Measurements from ENCODE around the gene CCDC144A. TPM values are rescaled to one million over a fixed set of nuclear protein-coding genes. Genes with fewer than 3 reads are reported as not detected.
"Not testable (repeated sequence)": the region's sequence is repeated elsewhere in the genome, so short reads cannot be mapped to it uniquely, and the experiment has no call there.

Gene CCDC144A
- total and polyA plus RNA-seq, 11 donors, result 0.31 to 4.4 (median 1.3) TPM; not detected in 1

- 5 to 9% (median 8%) methylated on average over 8 of the region's 8 CpGs for WGBS, 4 donors
These were observed 37.1 kb upstream of the CCDC144A start for GRCh38 chr17:16652847-16653366.

DNA sequence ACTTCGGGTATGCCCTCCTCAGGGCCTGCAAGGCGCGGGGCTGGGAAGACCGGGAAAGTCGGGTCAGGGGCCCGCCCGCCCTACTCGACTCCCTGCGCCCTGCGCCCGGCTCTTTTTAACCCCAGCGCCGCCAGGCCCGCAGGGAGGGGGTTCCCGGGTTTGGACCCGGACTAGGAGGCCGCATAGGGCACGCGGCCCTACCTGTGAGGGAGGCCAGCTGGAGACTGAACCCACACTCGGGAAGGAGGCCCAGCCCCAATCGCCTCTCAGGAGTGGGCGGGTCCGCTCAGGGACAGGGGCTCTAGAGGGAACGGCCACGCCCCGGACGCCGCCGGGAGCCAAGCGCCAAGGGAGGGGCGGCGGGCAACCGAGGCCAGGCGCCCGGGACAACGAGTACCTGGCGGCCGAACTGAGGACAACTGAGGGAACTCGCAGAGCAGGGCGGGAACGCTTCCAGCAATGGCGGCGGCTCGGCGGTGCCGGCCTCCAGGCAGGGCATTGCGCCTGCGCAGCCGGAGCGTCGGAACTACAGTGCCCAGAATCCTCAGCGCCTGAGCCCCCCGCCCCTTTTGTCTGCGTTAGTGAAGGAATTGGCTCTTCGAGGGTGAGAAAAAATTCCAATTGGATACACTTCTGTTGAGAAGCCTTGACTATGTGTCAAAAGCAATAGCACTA, 36.5 kb upstream of the CCDC144A start, which contains the start of gene ZNF624:
TSS of gene ZNF624 (minus strand) at position 484 of the 675 bp plus-strand sequence.
- ATAC-seq (peak; percentile 97 to 99 (median 98)), DNase-seq (peak; percentile 94 to 98 (median 98))
- WGBS, 4 donors, result 0 to 1% (median 0%) methylated on average over 26 to 55 of the region's 55 CpGs
- peak in 1 of 2 donors; percentile 90 for TF ChIP-seq POLR2A (IDR thresholded peaks at IDR 0.05)
- TF ChIP-seq, protein P1, sequence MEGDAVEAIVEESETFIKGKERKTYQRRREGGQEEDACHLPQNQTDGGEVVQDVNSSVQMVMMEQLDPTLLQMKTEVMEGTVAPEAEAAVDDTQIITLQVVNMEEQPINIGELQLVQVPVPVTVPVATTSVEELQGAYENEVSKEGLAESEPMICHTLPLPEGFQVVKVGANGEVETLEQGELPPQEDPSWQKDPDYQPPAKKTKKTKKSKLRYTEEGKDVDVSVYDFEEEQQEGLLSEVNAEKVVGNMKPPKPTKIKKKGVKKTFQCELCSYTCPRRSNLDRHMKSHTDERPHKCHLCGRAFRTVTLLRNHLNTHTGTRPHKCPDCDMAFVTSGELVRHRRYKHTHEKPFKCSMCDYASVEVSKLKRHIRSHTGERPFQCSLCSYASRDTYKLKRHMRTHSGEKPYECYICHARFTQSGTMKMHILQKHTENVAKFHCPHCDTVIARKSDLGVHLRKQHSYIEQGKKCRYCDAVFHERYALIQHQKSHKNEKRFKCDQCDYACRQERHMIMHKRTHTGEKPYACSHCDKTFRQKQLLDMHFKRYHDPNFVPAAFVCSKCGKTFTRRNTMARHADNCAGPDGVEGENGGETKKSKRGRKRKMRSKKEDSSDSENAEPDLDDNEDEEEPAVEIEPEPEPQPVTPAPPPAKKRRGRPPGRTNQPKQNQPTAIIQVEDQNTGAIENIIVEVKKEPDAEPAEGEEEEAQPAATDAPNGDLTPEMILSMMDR (IDR thresholded peaks at IDR 0.05), result no peak
- H3K27me3 ChIP-seq, result no peaks in the 10 kb centered on the region
- intact Hi-C loops (cut with DNase I), result loop anchor here in 1 of 10 donors (5.0 kb wide), 1 partner anchor 66 kb away; no protein-coding TSS in a partner anchor
- peak within 1 kb of the TSS; percentile 87 to 98 (median 94) for H3K27ac ChIP-seq
- peaks cover 0 to 10% (median 4%) of the 10 kb centered on the region in 9 donors for H3K36me3 ChIP-seq
- H3K4me3 ChIP-seq, result peak within 1 kb of the TSS; percentile 46 to 91 (median 68)
- no peaks in the 10 kb centered on the region for H3K9me3 ChIP-seq
- peaks cover 0 to 19% (median 5%) of the 10 kb centered on the region in 12 donors for H3K4me1 ChIP-seq

More at GRCh38 chr17:16652847-16653366, 37.1 kb upstream of the CCDC144A start:
- no peak for TF ChIP-seq POLR2A (IDR thresholded peaks at IDR 0.05)
- TF ChIP-seq, protein P1 (IDR thresholded peaks at IDR 0.05), result no peak
- H3K27me3 ChIP-seq, result no peaks in the 10 kb centered on the region
- intact Hi-C loops (cut with DNase I), result loop anchor here in 1 of 10 donors (5.0 kb wide), 1 partner anchor 66 kb away; no protein-coding TSS in a partner anchor
- H3K4me1 ChIP-seq, result peaks cover 0 to 19% (median 5%) of the 10 kb centered on the region in 12 donors
- H3K4me3 ChIP-seq, result peak overlapping the region; percentile 46 to 91 (median 68)
- no peaks in the 10 kb centered on the region for H3K9me3 ChIP-seq
- H3K36me3 ChIP-seq, result peaks cover 0 to 14% (median 6%) of the 10 kb centered on the region in 9 donors
- ATAC-seq (no peak), DNase-seq (no peak)
- peak overlapping the region; percentile 87 to 98 (median 94) for H3K27ac ChIP-seq

DNA sequence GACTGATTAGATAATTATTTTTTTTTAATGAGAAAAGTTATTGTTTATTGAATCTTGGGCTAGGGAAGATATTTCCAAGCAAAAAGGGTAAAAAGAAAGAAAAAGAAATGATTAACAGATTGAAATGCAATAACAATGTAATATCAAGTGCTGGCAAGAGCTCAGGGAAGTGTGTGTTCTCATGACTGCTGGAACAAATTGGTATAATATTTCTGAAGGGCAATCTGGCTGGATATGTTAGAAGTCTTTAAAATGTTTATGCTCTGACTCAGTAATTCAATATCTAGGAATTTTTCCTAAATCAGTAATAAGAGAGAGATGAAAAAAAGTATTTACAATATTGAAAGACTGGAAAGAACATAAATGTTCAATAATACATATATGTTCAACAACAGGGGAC, 28.8 kb upstream of the CCDC144A start:
- TF ChIP-seq POLR2A (IDR thresholded peaks at IDR 0.05), result no peak
- TF ChIP-seq, protein P1 (IDR thresholded peaks at IDR 0.05), result no peak
- H3K36me3 ChIP-seq, result no peaks in the 10 kb centered on the region
- DNase-seq (no peak), ATAC-seq (no peak)
- no peak overlapping the region for H3K27ac ChIP-seq
- no peak overlapping the region for H3K4me3 ChIP-seq
- no peaks in the 10 kb centered on the region for H3K4me1 ChIP-seq
- H3K27me3 ChIP-seq, result peaks cover 0 to 9% (median 4%) of the 10 kb centered on the region in 9 donors
- H3K9me3 ChIP-seq, result no peaks in the 10 kb centered on the region
- intact Hi-C loops (cut with DNase I), result no loop called here

- H3K27me3 ChIP-seq, result peaks cover under 1 to 16% (median 10%) of the 10 kb centered on the region in 9 donors
- no peak overlapping the region for H3K4me3 ChIP-seq
- TF ChIP-seq POLR2A (IDR thresholded peaks at IDR 0.05), result no peak
- TF ChIP-seq, protein P1 (IDR thresholded peaks at IDR 0.05), result no peak
- ATAC-seq (no peak), DNase-seq (no peak)
- no peaks in the 10 kb centered on the region for H3K36me3 ChIP-seq
- WGBS, 4 donors, result 86 to 94% (median 91%) methylated on average over 1 of the region's 1 CpG
- H3K27ac ChIP-seq, result no peak overlapping the region
- peaks cover 0 to 10% (median 0%) of the 10 kb centered on the region in 12 donors for H3K4me1 ChIP-seq
- no peaks in the 10 kb centered on the region for H3K9me3 ChIP-seq
- intact Hi-C loops (cut with DNase I), result no loop called here
These were observed 27.1 kb upstream of the CCDC144A start for GRCh38 chr17:16662936-16663335.

DNA sequence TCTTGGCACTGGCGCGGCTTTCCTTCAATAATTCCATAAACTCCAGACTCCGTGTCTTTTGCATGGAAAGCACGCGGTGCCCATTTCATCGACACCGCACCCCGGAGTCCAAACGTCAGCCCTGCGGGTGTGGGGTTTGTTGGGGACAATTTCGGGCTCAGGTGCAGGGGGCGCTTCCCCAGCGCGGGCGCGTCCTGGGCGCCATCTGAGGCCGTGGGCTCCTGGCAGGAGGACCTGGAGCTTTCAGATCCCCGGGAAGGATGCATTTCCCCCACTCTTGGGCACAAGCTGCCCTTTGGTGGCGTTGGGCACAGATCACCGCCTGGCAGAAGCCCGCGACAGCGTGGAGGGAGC, 23.5 kb upstream of the CCDC144A start:
- Histone ChIP-seq H3K27me3 (peaks cover 5 to 52% (median 22%) of the 10 kb centered on the region in 9 donors), H3K4me3 (peak overlapping the region; percentile 14 to 54 (median 42)), H3K4me1 (peaks cover 0 to 10% (median 0%) of the 10 kb centered on the region in 12 donors)
- DNase-seq; intact Hi-C loops (cut with DNase I); H3K9me3 ChIP-seq; H3K36me3 ChIP-seq; ATAC-seq; H3K27ac ChIP-seq: not testable (repeated sequence)
- WGBS, 4 donors, result 27 to 45% (median 42%) methylated on average over 18 to 24 of the region's 24 CpGs; no CpG with 5 or more reads in 1 of the 4 donors

- Histone ChIP-seq H3K27me3 (peaks cover 5 to 53% (median 22%) of the 10 kb centered on the region in 9 donors), H3K4me3 (peak overlapping the region; percentile 14 to 54 (median 42)), H3K4me1 (peaks cover 0 to 10% (median 0%) of the 10 kb centered on the region in 12 donors)
- H3K27ac ChIP-seq; H3K36me3 ChIP-seq; H3K9me3 ChIP-seq; intact Hi-C loops (cut with DNase I): not testable (repeated sequence)
- DNase-seq (peak in 1 of 5 donors; percentile 49), ATAC-seq (peak in 3 of 4 donors; percentile 16 to 67 (median 62))
- WGBS, 4 donors, result 1 to 3% (median 2%) methylated on average over 58 to 61 of the region's 61 CpGs
These were observed 23.0 kb upstream of the CCDC144A start for GRCh38 chr17:16666907-16667636.
